ENCODE measurements around the gene CAPN5. TPM values are rescaled to one million over a fixed set of nuclear protein-coding genes. Genes with fewer than 3 reads are reported as not detected.

CAPN5 gene
- total RNA-seq, 1 donor from 2014 or later = 15.0 TPM

GRCh38 chr11:77084581-77085191, 17.9 kb downstream of the CAPN5 start:
- Histone ChIP-seq H3K36me3 (no peaks in the 10 kb centered on the region), H3K4me3 (no peak overlapping the region), H3K4me1 (peaks cover 24% of the 10 kb centered on the region), H3K27me3 (no peaks in the 10 kb centered on the region), H3K9me3 (no peaks in the 10 kb centered on the region), H3K27ac (no peak overlapping the region)
- intact Hi-C loops (cut with DNase I) = loop anchor here (5.0 kb wide), 1 partner anchor 1382 kb away; no protein-coding TSS in a partner anchor
- no peak for DNase-seq (ENCODE audit: extremely low spot score in 2 of 2)
- TF ChIP-seq CTCF (IDR thresholded peaks at IDR 0.05) (no peak), POLR2AphosphoS5 (IDR thresholded peaks at IDR 0.05; ENCODE audit: insufficient read depth in 1 of 2, low read depth in 1 of 2) (no peak), POLR2A (IDR thresholded peaks at IDR 0.05) (no peak)

GRCh38 chr11:77085652-77086051, 18.9 kb downstream of the CAPN5 start:
- no peaks in the 10 kb centered on the region for H3K9me3 ChIP-seq
- no peak overlapping the region for H3K4me3 ChIP-seq
- no peaks in the 10 kb centered on the region for H3K36me3 ChIP-seq
- intact Hi-C loops (cut with DNase I) = no loop called here
- no peak for DNase-seq (ENCODE audit: extremely low spot score in 2 of 2)
- no peak for TF ChIP-seq POLR2A (IDR thresholded peaks at IDR 0.05)
- no peak for TF ChIP-seq POLR2AphosphoS5 (IDR thresholded peaks at IDR 0.05; ENCODE audit: insufficient read depth in 1 of 2, low read depth in 1 of 2)
- TF ChIP-seq CTCF (IDR thresholded peaks at IDR 0.05) = no peak
- H3K27ac ChIP-seq = no peak overlapping the region
- peaks cover 24% of the 10 kb centered on the region for H3K4me1 ChIP-seq
- no peaks in the 10 kb centered on the region for H3K27me3 ChIP-seq

GRCh38 chr11:77086521-77087472, 20.0 kb downstream of the CAPN5 start:
- Histone ChIP-seq H3K36me3 (no peaks in the 10 kb centered on the region), H3K27me3 (no peaks in the 10 kb centered on the region), H3K27ac (no peak overlapping the region), H3K4me1 (peaks cover 24% of the 10 kb centered on the region), H3K4me3 (no peak overlapping the region), H3K9me3 (no peaks in the 10 kb centered on the region)
- intact Hi-C loops (cut with DNase I) = no loop called here
- no peak for TF ChIP-seq POLR2A (IDR thresholded peaks at IDR 0.05)
- no peak for TF ChIP-seq POLR2AphosphoS5 (IDR thresholded peaks at IDR 0.05; ENCODE audit: insufficient read depth in 1 of 2, low read depth in 1 of 2)
- TF ChIP-seq CTCF (IDR thresholded peaks at IDR 0.05) = no peak
- no peak for DNase-seq (ENCODE audit: extremely low spot score in 2 of 2)

- no peak for DNase-seq (ENCODE audit: extremely low spot score in 2 of 2)
- no peaks in the 10 kb centered on the region for H3K27me3 ChIP-seq
- no peaks in the 10 kb centered on the region for H3K9me3 ChIP-seq
- peaks cover 15% of the 10 kb centered on the region for H3K4me1 ChIP-seq
- H3K4me3 ChIP-seq = no peak overlapping the region
- TF ChIP-seq POLR2A (IDR thresholded peaks at IDR 0.05) = no peak
- no peak for TF ChIP-seq CTCF (IDR thresholded peaks at IDR 0.05)
- TF ChIP-seq POLR2AphosphoS5 (IDR thresholded peaks at IDR 0.05; ENCODE audit: insufficient read depth in 1 of 2, low read depth in 1 of 2) = no peak
- H3K36me3 ChIP-seq = no peaks in the 10 kb centered on the region
- no peak overlapping the region for H3K27ac ChIP-seq
- intact Hi-C loops (cut with DNase I) = no loop called here
Observed at GRCh38 chr11:77087723-77088225, 21.0 kb downstream of the CAPN5 start.
